Astrocyte (in vitro differentiated cells and primary cell): Measurements from ENCODE around the gene NCKAP1. TPM values are rescaled to one million over a fixed set of nuclear protein-coding genes. Genes with fewer than 3 reads are reported as not detected.

Experiments
- DNase-seq: peaks from one replicate; pipeline ENCODE4 v3.0.0-alpha.2; 2010; ENCODE audit warnings: low read depth
- FAIRE-seq: peaks from 2 replicates; lab custom pipeline; 2011; peaks lifted over from hg19 to GRCh38; lab: Jason Lieb, UNC
- H2AFZ ChIP-seq: 2 replicates; pipeline ENCODE4 v1.6.0; 2012; ENCODE audit warnings: low read depth, low read length, inconsistent platforms
- H3K27ac ChIP-seq: 2 replicates; pipeline ENCODE4 v1.5.1; 2011; ENCODE audit warnings: low read depth, low read length, inconsistent platforms
- H3K27me3 ChIP-seq: 2 replicates; pipeline ENCODE4 v1.6.0; 2011; ENCODE audit warnings: low read length, inconsistent platforms; ENCODE audit not compliant: insufficient read depth
- H3K36me3 ChIP-seq: 2 replicates; pipeline ENCODE4 v1.5.1; 2011; ENCODE audit warnings: low read length, inconsistent platforms; ENCODE audit not compliant: insufficient read depth
- H3K4me1 ChIP-seq: 2 replicates; pipeline ENCODE4 v1.5.1; 2011; ENCODE audit warnings: low read length, inconsistent platforms; ENCODE audit not compliant: insufficient read depth
- H3K4me2 ChIP-seq: 2 replicates; pipeline ENCODE4 v1.6.0; 2012; ENCODE audit warnings: low read length, inconsistent platforms
- H3K4me3 ChIP-seq: 2 replicates; pipeline ENCODE4 v1.5.1; 2011; ENCODE audit warnings: low read depth, mild to moderate bottlenecking, low read length, inconsistent platforms; ENCODE audit not compliant: insufficient read depth
- H3K79me2 ChIP-seq: 2 replicates; pipeline ENCODE4 v1.6.0; 2012; ENCODE audit warnings: mild to moderate bottlenecking, low read length, inconsistent platforms; ENCODE audit not compliant: insufficient read depth
- H3K9ac ChIP-seq: 2 replicates; pipeline ENCODE4 v1.6.0; 2012; ENCODE audit warnings: mild to moderate bottlenecking, low read length, inconsistent platforms
- H3K9me3 ChIP-seq: 2 replicates; pipeline ENCODE4 v1.5.1; 2012; ENCODE audit warnings: low read depth, mild to moderate bottlenecking, low read length, inconsistent platforms; ENCODE audit not compliant: insufficient read depth
- H4K20me1 ChIP-seq: 2 replicates; pipeline ENCODE4 v1.6.0; 2012; ENCODE audit warnings: low read length, inconsistent platforms; ENCODE audit not compliant: insufficient read depth
- H3K27ac Mint-ChIP-seq: one replicate; pipeline ENCODE4 v1.8.0; 2021; ENCODE audit warnings: mild to moderate bottlenecking, mixed read lengths; ENCODE audit not compliant: unreplicated experiment
- H3K27me3 Mint-ChIP-seq: one replicate; pipeline ENCODE4 v1.8.0; 2021; ENCODE audit warnings: low read depth, mixed read lengths; ENCODE audit not compliant: unreplicated experiment
- H3K36me3 Mint-ChIP-seq: one replicate; pipeline ENCODE4 v1.8.0; 2021; ENCODE audit warnings: low read depth, mixed read lengths; ENCODE audit not compliant: unreplicated experiment
- H3K4me1 Mint-ChIP-seq: one replicate; pipeline ENCODE4 v1.8.0; 2021; ENCODE audit warnings: low read depth, mixed read lengths; ENCODE audit not compliant: unreplicated experiment
- H3K4me3 Mint-ChIP-seq: one replicate; pipeline ENCODE4 v1.8.0; 2021; ENCODE audit warnings: mild to moderate bottlenecking, moderate library complexity, mixed read lengths; ENCODE audit not compliant: unreplicated experiment
- H3K9me3 Mint-ChIP-seq: one replicate; pipeline ENCODE4 v1.8.0; 2021; ENCODE audit warnings: mild to moderate bottlenecking, mixed read lengths; ENCODE audit not compliant: unreplicated experiment
- CTCF ChIP-seq: IDR thresholded peaks from 2 replicates; pipeline ENCODE4 v1.5.1; 2011; ENCODE audit warnings: low read depth, mild to moderate bottlenecking, inconsistent platforms, low read length, moderate library complexity; ENCODE audit not compliant: insufficient read depth
- EZH2 ChIP-seq: IDR thresholded peaks from 2 replicates; pipeline ENCODE4 v1.6.1; 2012; ENCODE audit warnings: mild to moderate bottlenecking, low read length, inconsistent platforms; ENCODE audit not compliant: insufficient read depth
- total RNA-seq: library from RNA; stranded (reverse); gene quantifications from 2 replicates; pipeline ENCODE4 v1.2.1, GENCODE V29; 2021

The NCKAP1 gene
- total RNA-seq, 1 donor from 2014 or later: 164 TPM

GRCh38 chr2:182860858-182861257 lies 177.4 kb downstream of the NCKAP1 start:
- no peak overlapping the region for H3K27ac Mint-ChIP-seq
- Histone ChIP-seq H3K4me3 (no peak overlapping the region), H3K27ac (no peak overlapping the region), H2AFZ (no peak overlapping the region), H3K79me2 (no peaks in the 10 kb centered on the region), H3K27me3 (peaks cover 4% of the 10 kb centered on the region), H3K9ac (no peak overlapping the region), H3K9me3 (no peaks in the 10 kb centered on the region), H4K20me1 (no peaks in the 10 kb centered on the region), H3K4me1 (no peaks in the 10 kb centered on the region), H3K36me3 (no peaks in the 10 kb centered on the region), H3K4me2 (no peak overlapping the region)
- no peak overlapping the region for H3K4me3 Mint-ChIP-seq
- TF ChIP-seq CTCF (no peak), EZH2 (no peak)
- DNase-seq (no peak), FAIRE-seq (no peak)
- no peaks in the 10 kb centered on the region for H3K36me3 Mint-ChIP-seq
- peaks cover 3% of the 10 kb centered on the region for H3K9me3 Mint-ChIP-seq
- peaks cover 3% of the 10 kb centered on the region for H3K4me1 Mint-ChIP-seq
- peaks cover 12% of the 10 kb centered on the region for H3K27me3 Mint-ChIP-seq

Other genes with a start within 250 kb of the NCKAP1 start
- gene FRZB, start 171.8 kb downstream of the NCKAP1 start, total RNA-seq: 0.67 and 0.77 TPM in 2 replicates
- gene DUSP19, start 40.3 kb upstream of the NCKAP1 start, total RNA-seq: 3.1 and 3.7 TPM in 2 replicates
- gene NUP35, start 86.0 kb upstream of the NCKAP1 start, total RNA-seq: 11.3 and 12.0 TPM in 2 replicates